ACC112 (cell line): ENCODE measurements around the gene C14orf119.

ENCODE experiments used
- H2AFZ ChIP-seq: fragments of 200-600 bp; sonication (generic); one replicate; pipeline ENCODE4 v1.6.0; 2017; ENCODE audit warnings: antibody characterized with exemption, low read length; ENCODE audit not compliant: unreplicated experiment
- H3K27ac ChIP-seq: fragments of 200-600 bp; sonication (generic); 2 replicates; pipeline ENCODE4 v1.5.1; 2014; ENCODE audit warnings: low read depth, mild to moderate bottlenecking, antibody characterized with exemption, low read length, moderate library complexity
- H3K27me3 ChIP-seq: fragments of 200-600 bp; sonication (generic); 2 replicates; pipeline ENCODE4 v1.6.1; 2014; ENCODE audit warnings: mild to moderate bottlenecking, antibody characterized with exemption, low read length, moderate library complexity, mixed read lengths; ENCODE audit not compliant: insufficient read depth
- H3K36me3 ChIP-seq: fragments of 200-600 bp; sonication (generic); 2 replicates; pipeline ENCODE4 v1.6.1; 2016; ENCODE audit warnings: mild to moderate bottlenecking, antibody characterized with exemption, low read length, moderate library complexity, mixed read lengths; ENCODE audit not compliant: insufficient read depth
- H3K4me1 ChIP-seq: fragments of 200-600 bp; sonication (generic); one replicate; pipeline ENCODE4 v1.6.1; 2016; ENCODE audit warnings: low read length, mixed read lengths; ENCODE audit not compliant: insufficient read depth, unreplicated experiment, control insufficient read depth
- H3K4me3 ChIP-seq: fragments of 200-600 bp; sonication (generic); 2 replicates; pipeline ENCODE4 v1.5.1; 2014; ENCODE audit warnings: mild to moderate bottlenecking, low read depth, low read length
- H3K79me2 ChIP-seq: fragments of 200-600 bp; sonication (generic); one replicate; pipeline ENCODE4 v1.6.0; 2016; ENCODE audit warnings: low read length; ENCODE audit not compliant: control insufficient read depth, unreplicated experiment, insufficient read depth

The C14orf119 gene

DNA sequence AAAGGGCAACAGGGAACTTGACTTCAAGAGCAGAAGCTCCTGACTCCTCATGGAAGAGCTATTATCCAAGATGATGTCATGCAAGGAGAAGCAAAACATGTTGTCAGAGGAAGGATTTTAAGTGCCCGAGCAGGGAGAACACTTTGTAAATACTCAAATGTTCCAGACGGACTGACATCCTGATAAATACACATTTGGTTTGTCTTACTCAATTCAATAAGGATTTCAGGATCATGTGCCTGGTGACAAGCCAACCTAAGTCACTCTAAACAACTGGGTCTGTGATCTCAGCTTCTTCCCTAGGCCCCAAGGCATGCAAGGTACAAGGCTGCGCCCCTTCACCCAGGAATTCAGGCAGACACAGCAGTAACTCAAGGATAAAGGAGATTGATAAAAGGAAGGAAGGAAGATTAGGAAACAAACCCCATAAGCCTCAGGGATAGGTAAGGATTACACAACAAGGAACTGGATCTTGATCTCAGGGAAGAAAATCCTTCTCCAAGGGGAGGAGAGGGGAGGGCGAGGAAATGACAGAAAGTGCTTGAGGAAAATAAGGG is 50.6 kb downstream of the C14orf119 start:
- Histone ChIP-seq H3K27me3 (peaks cover 8% of the 10 kb centered on the region; the same call in 1 of the 2 replicates), H3K27ac (no peak overlapping the region), H3K4me1 (peaks cover 2% of the 10 kb centered on the region), H2AFZ (no peak overlapping the region), H3K79me2 (no peaks in the 10 kb centered on the region), H3K36me3 (no peaks in the 10 kb centered on the region), H3K4me3 (no peak overlapping the region)

DNA sequence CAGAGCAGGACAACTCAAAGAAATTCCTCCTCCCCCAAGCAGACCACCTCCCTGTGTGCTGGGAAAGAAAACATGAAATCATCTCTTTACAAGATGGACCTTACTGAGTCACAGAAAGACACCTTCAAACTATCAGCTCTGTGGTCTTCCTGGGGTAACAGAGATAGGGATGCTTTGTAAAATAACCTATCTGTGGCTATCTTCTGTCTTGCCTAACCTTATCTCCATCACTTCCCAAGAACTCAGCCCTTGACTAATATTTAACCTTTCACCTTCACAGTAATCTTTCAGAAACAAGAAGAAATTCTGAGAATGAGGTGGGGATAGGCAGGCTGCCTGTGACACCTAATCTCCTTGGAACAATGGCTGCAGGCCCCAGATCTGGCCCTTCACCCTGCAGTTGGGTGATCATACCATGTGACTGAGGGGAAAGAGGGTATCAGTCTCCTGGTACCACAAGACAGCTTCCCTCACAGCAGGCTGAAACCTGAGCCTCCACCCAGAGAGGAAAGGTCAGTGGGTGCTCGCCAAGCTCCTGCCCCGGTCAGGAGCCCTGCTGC is 51.1 kb downstream of the C14orf119 start:
- no peak overlapping the region for H2AFZ ChIP-seq
- no peaks in the 10 kb centered on the region for H3K36me3 ChIP-seq
- H3K4me3 ChIP-seq: no peak overlapping the region
- H3K27ac ChIP-seq: no peak overlapping the region
- no peaks in the 10 kb centered on the region for H3K79me2 ChIP-seq
- peaks cover 2% of the 10 kb centered on the region for H3K4me1 ChIP-seq
- peaks cover 8% of the 10 kb centered on the region; the same call in 1 of the 2 replicates for H3K27me3 ChIP-seq

DNA sequence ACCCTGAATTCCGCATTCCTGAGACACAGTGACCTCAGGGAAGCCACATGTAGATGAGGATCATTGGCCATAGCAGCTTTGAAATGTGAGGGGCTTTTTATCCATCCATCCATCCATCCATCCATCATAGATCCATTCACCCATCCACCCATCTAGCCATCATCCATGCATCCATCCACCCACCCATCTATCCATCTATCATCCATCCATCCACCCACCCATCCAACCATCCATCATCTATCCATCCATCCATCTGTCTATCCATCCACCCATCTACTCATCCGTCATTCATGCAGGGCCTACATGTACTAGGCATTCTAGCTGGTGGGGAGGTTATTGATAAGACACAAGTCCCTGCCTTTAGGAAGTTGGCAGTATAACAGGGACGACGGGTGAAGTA is 51.7 kb downstream of the C14orf119 start:
- Histone ChIP-seq H3K27me3 (peaks cover 8% of the 10 kb centered on the region; the same call in 1 of the 2 replicates), H2AFZ (no peak overlapping the region), H3K79me2 (no peaks in the 10 kb centered on the region), H3K4me3 (no peak overlapping the region), H3K36me3 (no peaks in the 10 kb centered on the region), H3K4me1 (peaks cover 2% of the 10 kb centered on the region), H3K27ac (no peak overlapping the region)

GRCh38 chr14:23147676-23148075 is 52.4 kb downstream of the C14orf119 start:
- no peaks in the 10 kb centered on the region for H3K36me3 ChIP-seq
- H3K27ac ChIP-seq: no peak overlapping the region
- H3K4me1 ChIP-seq: peaks cover 2% of the 10 kb centered on the region
- no peak overlapping the region for H2AFZ ChIP-seq
- H3K79me2 ChIP-seq: no peaks in the 10 kb centered on the region
- no peak overlapping the region for H3K4me3 ChIP-seq
- peaks cover 7% of the 10 kb centered on the region; the same call in 1 of the 2 replicates for H3K27me3 ChIP-seq

- H3K36me3 ChIP-seq: no peaks in the 10 kb centered on the region
- no peak overlapping the region for H3K27ac ChIP-seq
- no peak overlapping the region for H3K4me3 ChIP-seq
- no peaks in the 10 kb centered on the region for H3K79me2 ChIP-seq
- peaks cover 4% of the 10 kb centered on the region for H3K4me1 ChIP-seq
- no peaks in the 10 kb centered on the region for H3K27me3 ChIP-seq
- H2AFZ ChIP-seq: no peak overlapping the region
Measured at GRCh38 chr14:23148591-23149249, 53.4 kb downstream of the C14orf119 start.

- no peak overlapping the region for H3K4me3 ChIP-seq
- H3K27ac ChIP-seq: no peak overlapping the region
- no peaks in the 10 kb centered on the region for H3K79me2 ChIP-seq
- no peaks in the 10 kb centered on the region for H3K36me3 ChIP-seq
- peaks cover 14% of the 10 kb centered on the region for H3K4me1 ChIP-seq
- H2AFZ ChIP-seq: no peak overlapping the region
- H3K27me3 ChIP-seq: no peaks in the 10 kb centered on the region
Measured at GRCh38 chr14:23149745-23150144, 54.4 kb downstream of the C14orf119 start.
